GM18505 (cell line): ENCODE measurements around the gene KCNK5.

Experiments used
- ATAC-seq: cut with Tn5 transposase; IDR thresholded peaks from one replicate; pipeline ENCODE4 v1.9.1; 2021; ENCODE audit not compliant: unreplicated experiment
- POLR2A ChIP-seq: IDR thresholded peaks from 4 replicates; pipeline ENCODE4 v1.6.1; 2011; ENCODE audit warnings: borderline replicate concordance; ENCODE audit not compliant: insufficient read depth, insufficient read length; ENCODE audit errors: extremely low read depth

The KCNK5 gene

GRCh38 chr6:39217177-39217864 is 12.0 kb downstream of the KCNK5 start:
- no peak for TF ChIP-seq POLR2A
- no peak for ATAC-seq

DNA sequence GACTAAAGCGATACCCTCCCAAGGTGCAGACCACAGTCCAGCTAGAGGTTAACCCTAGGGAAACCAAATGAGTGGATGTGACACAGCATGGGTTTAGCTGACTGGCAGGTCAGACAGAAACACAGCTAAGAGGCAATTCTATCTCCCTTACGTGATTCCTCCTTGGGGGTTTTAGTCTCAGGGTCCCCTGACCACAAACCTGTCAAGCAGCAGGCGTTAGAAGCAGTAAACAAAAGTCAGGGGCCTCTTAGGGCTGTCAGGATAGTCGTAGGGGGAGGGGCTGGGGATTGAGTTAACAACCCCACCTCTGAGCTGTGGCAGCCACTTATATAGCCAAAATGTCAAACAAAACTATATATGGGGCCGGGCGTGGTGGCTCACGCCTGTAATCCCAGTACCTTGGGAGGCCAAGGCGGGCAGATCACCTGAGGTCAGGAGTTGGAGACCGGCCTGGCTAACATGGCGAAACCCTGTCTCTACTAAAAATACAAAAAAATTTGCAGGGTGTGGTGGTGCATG is 13.6 kb downstream of the KCNK5 start:
- no peak for TF ChIP-seq POLR2A
- ATAC-seq: no peak

- ATAC-seq: no peak
- TF ChIP-seq POLR2A: no peak
Measured at GRCh38 chr6:39214846-39215639, 14.2 kb downstream of the KCNK5 start.

DNA sequence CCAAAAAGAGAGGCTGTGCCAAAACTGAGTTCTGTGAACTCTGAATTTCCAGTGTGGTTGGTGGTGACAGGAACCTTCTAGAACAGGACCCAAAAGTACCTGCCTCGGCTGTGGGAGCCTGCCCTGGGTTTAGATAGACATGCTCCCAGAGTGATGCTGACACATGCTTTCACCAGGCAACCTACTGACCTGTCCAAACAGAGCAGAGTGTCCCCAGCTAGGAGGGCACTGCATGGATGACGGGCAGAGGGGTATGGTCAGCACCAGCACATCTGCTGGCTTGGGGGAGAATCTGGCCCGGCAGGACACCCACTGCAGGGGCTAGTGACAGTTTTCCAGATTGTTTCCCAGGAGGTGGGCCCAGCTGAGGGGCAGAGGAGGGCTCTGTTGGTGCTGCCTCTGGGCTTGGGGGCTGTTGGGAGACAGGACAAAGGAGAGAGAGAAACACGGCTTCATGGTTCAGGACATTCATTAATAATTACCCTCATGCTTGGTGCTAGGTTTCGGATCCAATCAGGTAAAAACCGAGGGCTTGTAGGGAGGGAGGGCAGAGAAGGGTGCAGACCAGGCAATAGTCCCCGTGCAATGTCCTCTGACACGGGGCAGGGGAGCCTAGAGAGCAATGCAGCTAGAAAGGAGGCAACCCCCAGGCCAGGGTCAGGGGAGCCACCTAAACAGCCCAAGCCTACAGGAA is 15.0 kb downstream of the KCNK5 start:
- TF ChIP-seq POLR2A: no peak
- ATAC-seq: no peak

GRCh38 chr6:39213195-39213920 is 15.9 kb downstream of the KCNK5 start:
- no peak for TF ChIP-seq POLR2A
- ATAC-seq: no peak

DNA sequence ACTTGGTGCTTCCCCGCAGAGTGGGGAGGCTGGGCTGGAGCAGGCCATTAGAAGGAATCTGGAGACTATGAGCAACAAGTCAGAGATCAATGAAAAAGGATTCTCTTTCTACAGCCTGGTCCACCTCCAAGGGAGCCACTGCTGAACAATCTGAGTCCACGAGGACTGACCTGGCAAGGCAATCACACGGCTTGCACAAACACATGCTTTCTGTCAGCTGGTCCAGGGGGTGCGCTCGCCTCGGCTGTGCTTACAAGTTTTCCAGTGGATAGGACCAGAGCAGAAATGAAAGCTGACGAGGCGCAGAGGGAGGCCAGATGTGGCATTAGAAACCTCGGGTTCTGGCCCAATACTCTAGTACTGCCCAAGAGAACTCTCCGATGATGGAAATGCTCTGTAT is 18.1 kb downstream of the KCNK5 start:
- no peak for TF ChIP-seq POLR2A
- ATAC-seq: no peak

DNA sequence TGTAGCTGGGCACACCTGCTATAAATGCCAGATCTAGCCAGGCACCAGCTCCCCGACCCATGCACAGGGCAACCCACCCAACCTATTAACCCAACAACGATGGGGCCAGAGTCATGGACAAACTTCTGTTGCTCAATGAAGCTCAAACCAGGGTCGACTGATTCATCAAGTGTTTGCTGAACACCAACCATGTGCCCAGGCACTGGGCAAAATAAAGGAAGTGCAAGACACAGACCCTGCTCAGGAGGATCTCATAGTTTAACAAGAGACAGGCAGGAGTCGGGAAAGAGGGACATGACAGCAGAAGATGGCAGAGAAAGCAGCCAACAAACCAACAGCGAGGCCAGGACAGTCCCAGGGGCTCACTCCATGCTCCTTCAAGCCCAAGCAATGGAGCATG is 18.8 kb downstream of the KCNK5 start:
- no peak for ATAC-seq
- no peak for TF ChIP-seq POLR2A

DNA sequence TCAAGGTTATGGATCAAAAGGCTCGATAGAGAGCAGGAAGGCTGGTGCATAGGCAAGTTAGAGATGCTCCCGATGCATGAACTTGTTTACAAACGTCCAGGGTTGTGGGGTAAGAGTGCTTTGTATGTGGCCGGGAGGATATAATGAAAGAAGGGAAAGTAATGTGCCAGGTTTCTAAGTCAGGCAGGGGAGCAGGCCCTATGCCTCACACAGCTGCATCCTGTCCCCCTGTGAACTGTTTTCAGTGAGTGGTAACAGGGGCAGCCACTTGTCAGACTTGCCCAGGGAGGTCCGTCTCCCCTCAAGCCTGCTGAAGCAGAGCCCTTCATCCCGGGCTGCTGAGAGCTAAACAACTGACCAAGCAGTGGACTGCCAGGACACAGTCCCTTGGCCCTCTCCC is 19.4 kb downstream of the KCNK5 start:
- no peak for TF ChIP-seq POLR2A
- no peak for ATAC-seq

GRCh38 chr6:39209360-39209811 is 19.9 kb downstream of the KCNK5 start:
- TF ChIP-seq POLR2A: no peak
- ATAC-seq: no peak

- no peak for ATAC-seq
- TF ChIP-seq POLR2A: no peak
Measured at GRCh38 chr6:39208223-39208739, 21.0 kb downstream of the KCNK5 start.

DNA sequence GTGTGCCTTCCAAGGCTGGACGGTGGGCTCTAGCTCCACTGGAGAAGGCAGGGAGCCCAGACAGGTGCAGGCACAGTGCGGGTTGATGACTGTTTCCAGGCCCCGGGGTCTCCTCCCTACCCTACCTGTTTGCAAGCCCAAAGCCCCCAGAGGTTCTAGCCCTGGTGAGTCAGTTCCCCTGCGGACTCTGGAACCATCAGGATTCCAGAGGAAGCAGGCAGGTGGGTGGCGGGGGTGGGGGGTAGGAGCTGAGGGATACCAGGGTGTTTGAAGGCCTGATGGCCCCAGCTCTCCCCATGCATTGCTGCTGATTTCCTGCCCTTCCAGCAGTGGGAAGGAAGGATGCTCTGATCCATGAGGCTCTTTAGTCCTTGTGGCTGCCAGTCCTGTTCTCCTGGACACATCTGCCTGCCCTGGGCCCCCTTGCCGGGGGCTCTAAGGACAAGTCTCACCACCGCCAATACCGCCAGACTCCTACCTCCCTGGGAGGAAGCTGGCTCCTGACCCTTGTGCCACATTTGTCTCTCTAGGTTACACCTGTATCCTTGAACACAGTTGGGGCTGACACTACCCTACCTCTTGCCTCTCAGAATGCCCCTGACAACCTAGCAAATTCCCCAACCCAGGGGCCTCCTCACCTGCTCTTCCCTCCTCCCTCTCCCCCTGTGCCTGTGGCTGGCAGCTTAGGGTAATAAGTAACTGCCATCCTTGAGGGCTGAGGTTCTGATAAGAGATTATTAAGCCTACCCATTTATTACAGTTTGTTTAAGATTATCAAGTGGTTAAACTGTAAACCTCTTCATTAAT is 21.7 kb downstream of the KCNK5 start:
- no peak for ATAC-seq

GRCh38 chr6:39206250-39206721 is 23.0 kb downstream of the KCNK5 start:
- TF ChIP-seq POLR2A: no peak
- ATAC-seq: no peak

More for the DNA sequence above, 21.7 kb downstream of the KCNK5 start:
- TF ChIP-seq POLR2A: no peak
